Karpas-422 (cell line): ENCODE data around the gene ODR4. TPM values are rescaled to one million over a fixed set of nuclear protein-coding genes. Genes with fewer than 3 reads are reported as not detected.
"Not testable (repeated sequence)": the region's sequence is repeated elsewhere in the genome, so short reads cannot be mapped to it uniquely, and the experiment has no call there.

Experiments
- DNase-seq: peaks from one replicate; pipeline ENCODE4 v3.0.0-alpha.2; 2015
- H2AFZ ChIP-seq: fragments of 200-600 bp; sonication (generic); 2 replicates; pipeline ENCODE4 v1.6.1; 2014; ENCODE audit warnings: antibody characterized with exemption, low read length, mixed read lengths
- H3K27ac ChIP-seq: fragments of 200-600 bp; sonication (generic); 2 replicates; pipeline ENCODE4 v1.5.1; 2014; ENCODE audit warnings: mild to moderate bottlenecking, low read length, moderate library complexity
- H3K27me3 ChIP-seq: fragments of 200-600 bp; sonication (generic); 2 replicates; pipeline ENCODE4 v1.6.1; 2014; ENCODE audit warnings: low read length, mixed read lengths
- H3K36me3 ChIP-seq: fragments of 200-600 bp; sonication (generic); 2 replicates; pipeline ENCODE4 v1.6.1; 2014; ENCODE audit warnings: low read length, mixed read lengths; ENCODE audit not compliant: insufficient read depth
- H3K4me1 ChIP-seq: fragments of 200-600 bp; sonication (generic); 2 replicates; pipeline ENCODE4 v1.6.1; 2014; ENCODE audit warnings: mild to moderate bottlenecking, low read length, mixed read lengths
- H3K4me2 ChIP-seq: fragments of 200-600 bp; sonication (generic); 2 replicates; pipeline ENCODE4 v1.6.1; 2014; ENCODE audit warnings: low read length, low read depth, mild to moderate bottlenecking; ENCODE audit not compliant: poor library complexity, severe bottlenecking
- H3K4me3 ChIP-seq: fragments of 200-600 bp; sonication (generic); 2 replicates; pipeline ENCODE4 v1.5.1; 2014; ENCODE audit warnings: mild to moderate bottlenecking, antibody characterized with exemption, low read length, mixed read lengths
- H3K79me2 ChIP-seq: fragments of 200-600 bp; sonication (generic); 2 replicates; pipeline ENCODE4 v1.6.1; 2014; ENCODE audit warnings: mild to moderate bottlenecking, low read length, mixed read lengths
- H3K9ac ChIP-seq: fragments of 200-600 bp; sonication (generic); 2 replicates; pipeline ENCODE4 v1.6.0; 2014; ENCODE audit warnings: low read length
- H3K9me2 ChIP-seq: fragments of 200-600 bp; sonication (generic), shearing (Covaris generic); replicated peaks from 2 replicates; pipeline ENCODE4 v1.6.0; 2014; ENCODE audit warnings: mild to moderate bottlenecking, low read length, moderate library complexity; ENCODE audit not compliant: insufficient read depth
- H3K9me3 ChIP-seq: fragments of 300-700, 200-600 bp; sonication (generic); 2 replicates; pipeline ENCODE4 v1.6.1; 2014; ENCODE audit warnings: low read length, mixed read lengths
- H4K20me1 ChIP-seq: fragments of 200-600 bp; sonication (generic); 2 replicates; pipeline ENCODE4 v1.6.1; 2014; ENCODE audit warnings: mild to moderate bottlenecking, antibody characterized with exemption, low read length, low read depth; ENCODE audit not compliant: insufficient read depth
- total RNA-seq: library from RNA; depleted of rRNA; stranded (reverse); fragments of >200 nt; shearing (Covaris generic); gene quantifications from 2 replicates; pipeline ENCODE4 v1.2.3, GENCODE V29; 2014; ENCODE audit warnings: low replicate concordance

Gene ODR4
- total RNA-seq, 1 experiment from 2014 or later = 12.9 TPM

GRCh38 chr1:186454981-186455380 lies 79.3 kb downstream of the ODR4 start:
- no peak overlapping the region for H3K9ac ChIP-seq
- H2AFZ ChIP-seq = no peak overlapping the region
- H3K36me3 ChIP-seq = no peaks in the 10 kb centered on the region
- no peaks in the 10 kb centered on the region for H4K20me1 ChIP-seq
- H3K4me2 ChIP-seq = no peak overlapping the region
- no peak overlapping the region for H3K4me3 ChIP-seq
- no peaks in the 10 kb centered on the region for H3K9me2 ChIP-seq
- H3K79me2 ChIP-seq = no peaks in the 10 kb centered on the region
- no peaks in the 10 kb centered on the region for H3K9me3 ChIP-seq
- no peak for DNase-seq
- H3K27ac ChIP-seq = no peak overlapping the region
- H3K4me1 ChIP-seq = no peaks in the 10 kb centered on the region
- H3K27me3 ChIP-seq = no peaks in the 10 kb centered on the region

GRCh38 chr1:186456729-186457255 lies 81.2 kb downstream of the ODR4 start:
- Histone ChIP-seq H3K9me2 (no peaks in the 10 kb centered on the region), H4K20me1 (no peaks in the 10 kb centered on the region), H3K4me1 (no peaks in the 10 kb centered on the region), H3K9me3 (no peaks in the 10 kb centered on the region), H3K27ac (no peak overlapping the region), H3K79me2 (no peaks in the 10 kb centered on the region), H3K4me3 (no peak overlapping the region), H3K9ac (no peak overlapping the region), H3K4me2 (no peak overlapping the region), H3K27me3 (no peaks in the 10 kb centered on the region), H3K36me3 (no peaks in the 10 kb centered on the region), H2AFZ (no peak overlapping the region)
- no peak for DNase-seq

GRCh38 chr1:186459161-186459560 lies 83.5 kb downstream of the ODR4 start:
- not testable (repeated sequence) for H2AFZ ChIP-seq, H3K27me3 ChIP-seq, H3K4me1 ChIP-seq, H3K79me2 ChIP-seq, H3K36me3 ChIP-seq, H3K9me2 ChIP-seq, H4K20me1 ChIP-seq, DNase-seq, H3K9ac ChIP-seq, H3K27ac ChIP-seq, H3K9me3 ChIP-seq, H3K4me2 ChIP-seq, H3K4me3 ChIP-seq

GRCh38 chr1:186461014-186461413 lies 85.4 kb downstream of the ODR4 start, which contains the start of gene PDC:
TSS of gene PDC (minus strand) at chr1:186461114. CDS start at chr1:186449459, 11,655 bp downstream.
- H3K27me3 ChIP-seq = no peaks in the 10 kb centered on the region
- no peak within 1 kb of the TSS for H2AFZ ChIP-seq
- no peak for DNase-seq
- H4K20me1 ChIP-seq = no peaks in the 10 kb centered on the region
- no peak within 1 kb of the TSS for H3K9ac ChIP-seq
- no peaks in the 10 kb centered on the region for H3K9me3 ChIP-seq
- H3K9me2 ChIP-seq = no peaks in the 10 kb centered on the region
- H3K79me2 ChIP-seq = no peaks in the 10 kb centered on the region
- H3K27ac ChIP-seq = no peak within 1 kb of the TSS
- no peaks in the 10 kb centered on the region for H3K36me3 ChIP-seq
- H3K4me1 ChIP-seq = no peaks in the 10 kb centered on the region
- no peak within 1 kb of the TSS for H3K4me3 ChIP-seq
- H3K4me2 ChIP-seq = no peak within 1 kb of the TSS

DNA sequence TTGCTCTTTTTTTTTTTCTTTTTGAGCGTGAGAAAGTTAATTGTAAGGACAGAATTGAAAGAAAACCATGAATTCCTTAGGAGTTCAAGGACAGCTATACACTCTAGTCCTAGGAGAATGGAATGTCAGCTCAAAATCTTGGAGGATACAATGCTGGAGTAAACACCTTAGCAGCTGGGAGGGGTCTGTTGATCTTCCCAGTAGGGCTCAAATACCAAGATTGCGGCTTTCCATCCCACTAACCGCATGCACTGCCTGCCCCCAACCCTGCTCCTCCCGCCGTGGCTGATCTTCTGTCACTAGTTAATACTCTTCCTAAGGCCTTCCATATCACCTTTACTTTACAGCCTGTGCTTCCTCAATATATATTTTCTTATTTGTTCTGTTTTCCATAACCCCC lies 87.9 kb downstream of the ODR4 start:
- Histone ChIP-seq H3K9me2 (no peaks in the 10 kb centered on the region), H3K27ac (no peak overlapping the region), H2AFZ (no peak overlapping the region), H3K4me3 (no peak overlapping the region), H3K9ac (no peak overlapping the region), H3K4me2 (no peak overlapping the region), H3K36me3 (no peaks in the 10 kb centered on the region), H3K27me3 (no peaks in the 10 kb centered on the region), H3K9me3 (no peaks in the 10 kb centered on the region), H3K79me2 (no peaks in the 10 kb centered on the region), H4K20me1 (no peaks in the 10 kb centered on the region), H3K4me1 (no peaks in the 10 kb centered on the region)
- DNase-seq = no peak

DNA sequence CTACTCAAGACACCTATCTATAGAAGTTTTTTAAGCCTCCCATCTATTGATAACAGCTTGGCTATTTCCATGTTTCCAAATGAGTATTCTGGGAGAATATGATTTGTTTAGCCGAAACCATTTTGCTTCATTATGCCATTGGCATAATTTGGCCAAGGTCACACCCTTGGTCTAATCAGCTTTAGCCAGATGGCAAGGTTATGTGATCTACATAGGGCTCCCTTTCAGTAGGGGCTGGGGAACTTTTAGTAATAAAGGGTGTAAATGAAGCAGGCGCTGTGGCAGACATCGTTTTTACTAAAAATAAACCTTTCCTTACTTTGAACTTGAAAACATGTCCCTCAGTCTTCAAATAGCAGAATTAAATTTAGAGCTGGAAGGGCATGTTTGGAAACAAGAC lies 88.3 kb downstream of the ODR4 start:
- no peak for DNase-seq
- Histone ChIP-seq H3K9ac (no peak overlapping the region), H3K4me2 (no peak overlapping the region), H3K4me3 (no peak overlapping the region), H4K20me1 (no peaks in the 10 kb centered on the region), H3K4me1 (no peaks in the 10 kb centered on the region), H3K27ac (no peak overlapping the region), H3K27me3 (no peaks in the 10 kb centered on the region), H3K9me3 (no peaks in the 10 kb centered on the region), H2AFZ (no peak overlapping the region), H3K79me2 (no peaks in the 10 kb centered on the region), H3K36me3 (no peaks in the 10 kb centered on the region), H3K9me2 (no peaks in the 10 kb centered on the region)

DNA sequence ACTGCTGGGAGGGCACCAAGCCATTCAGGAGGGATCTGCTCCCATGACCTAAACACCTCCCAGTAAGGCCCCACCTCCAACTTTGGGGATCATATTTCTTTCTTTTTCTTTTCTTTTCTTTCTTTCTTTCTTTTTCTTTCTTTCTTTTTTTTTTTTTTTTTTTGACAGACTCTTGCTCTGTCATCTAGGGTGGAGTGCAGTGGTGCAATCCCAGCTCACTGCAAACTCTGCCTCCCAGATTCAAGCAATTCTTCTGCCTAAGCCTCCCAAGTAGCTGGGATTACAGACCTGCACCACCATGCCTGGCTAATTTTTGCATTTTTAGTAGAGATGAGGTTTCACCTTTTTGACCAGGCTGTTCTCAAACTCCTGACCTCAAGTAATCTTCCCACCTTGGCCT lies 89.9 kb downstream of the ODR4 start:
- H3K27ac ChIP-seq, H3K4me2 ChIP-seq, H3K9ac ChIP-seq, H4K20me1 ChIP-seq, DNase-seq, H2AFZ ChIP-seq, H3K4me1 ChIP-seq, H3K9me2 ChIP-seq, H3K4me3 ChIP-seq, H3K9me3 ChIP-seq, H3K79me2 ChIP-seq, H3K36me3 ChIP-seq, H3K27me3 ChIP-seq: not testable (repeated sequence)

- no peaks in the 10 kb centered on the region for H4K20me1 ChIP-seq
- H2AFZ ChIP-seq = no peak overlapping the region
- H3K9ac ChIP-seq = no peak overlapping the region
- H3K4me1 ChIP-seq = no peaks in the 10 kb centered on the region
- no peaks in the 10 kb centered on the region for H3K9me2 ChIP-seq
- H3K9me3 ChIP-seq = no peaks in the 10 kb centered on the region
- no peak overlapping the region for H3K4me2 ChIP-seq
- H3K36me3 ChIP-seq = no peaks in the 10 kb centered on the region
- no peak overlapping the region for H3K4me3 ChIP-seq
- H3K27ac ChIP-seq = no peak overlapping the region
- DNase-seq = no peak
- H3K79me2 ChIP-seq = no peaks in the 10 kb centered on the region
- H3K27me3 ChIP-seq = no peaks in the 10 kb centered on the region
These were observed 90.3 kb downstream of the ODR4 start for GRCh38 chr1:186465946-186466345.
